Stimulated activated CD4-positive, alpha-beta T cell treated with anti-CD3 and anti-CD28 coated beads, Interleukin-4, amount 100 ng/mL, for 48 hours (primary cell): ENCODE data around the gene SF3B5.
"Not testable (repeated sequence)": the region's sequence is repeated elsewhere in the genome, so short reads cannot be mapped to it uniquely, and the experiment has no call there.

ENCODE experiments used
- DNase-seq, 2 donors: peaks; one replicate each; pipeline ENCODE4 v3.0.0-alpha.2; 2020; ENCODE audit warnings: low read depth in 2 of 2

Gene SF3B5

DNA sequence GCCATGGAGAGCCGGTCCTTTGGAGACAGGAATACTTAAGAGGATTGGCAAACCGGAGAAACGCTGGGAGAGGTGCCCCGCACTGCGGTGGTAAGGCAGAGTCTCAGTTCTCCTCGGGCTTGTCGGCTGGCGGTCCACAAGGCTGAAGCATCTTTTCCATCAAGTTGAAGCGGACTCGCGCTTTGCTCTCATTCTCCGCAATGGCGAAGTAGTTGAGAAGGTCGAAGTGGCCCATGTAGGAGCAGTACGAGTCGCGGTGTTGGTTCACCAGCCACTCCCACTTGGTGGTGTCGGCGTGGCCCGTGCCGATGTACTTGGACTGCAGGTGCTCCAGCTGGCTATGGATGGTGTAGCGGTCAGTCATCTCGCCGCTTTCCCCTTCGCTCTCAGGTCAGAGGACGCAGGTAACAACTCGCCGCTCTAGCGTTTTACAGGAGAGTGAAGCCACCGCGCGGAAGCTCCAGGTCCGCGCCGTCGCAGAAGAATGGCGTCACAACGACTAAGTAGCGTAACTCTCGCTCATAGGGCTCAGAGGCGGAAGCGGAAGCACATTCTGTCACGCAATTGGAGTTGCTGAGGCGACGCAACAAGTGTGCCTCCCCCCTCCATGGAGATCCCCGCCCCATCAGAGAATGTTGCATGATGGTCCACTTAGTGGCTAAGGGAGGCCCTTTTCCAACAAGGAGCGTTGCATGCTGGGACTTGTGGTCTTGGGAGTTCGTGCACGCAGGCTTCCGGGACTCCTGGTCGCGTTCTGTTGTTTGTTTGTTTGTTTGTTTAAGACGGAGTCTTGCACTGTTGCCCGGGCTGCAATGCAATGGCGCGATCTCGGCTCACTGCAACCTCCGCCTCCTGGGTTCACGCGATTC lies at the start of gene SF3B5:
SF3B5 (minus strand) TSS at position 440 of the 869 bp plus-strand sequence; CDS start at position 364, 76 bp downstream.
- DNase-seq, result peak; percentile 96

GRCh38 chr6:144144996-144145395 lies 49.6 kb upstream of the SF3B5 start:
- no peak for DNase-seq

- DNase-seq, result no peak
Observed at GRCh38 chr6:144143878-144144277, 48.5 kb upstream of the SF3B5 start.

- no peak for DNase-seq
Observed at GRCh38 chr6:144143106-144143505, 47.7 kb upstream of the SF3B5 start.

DNA sequence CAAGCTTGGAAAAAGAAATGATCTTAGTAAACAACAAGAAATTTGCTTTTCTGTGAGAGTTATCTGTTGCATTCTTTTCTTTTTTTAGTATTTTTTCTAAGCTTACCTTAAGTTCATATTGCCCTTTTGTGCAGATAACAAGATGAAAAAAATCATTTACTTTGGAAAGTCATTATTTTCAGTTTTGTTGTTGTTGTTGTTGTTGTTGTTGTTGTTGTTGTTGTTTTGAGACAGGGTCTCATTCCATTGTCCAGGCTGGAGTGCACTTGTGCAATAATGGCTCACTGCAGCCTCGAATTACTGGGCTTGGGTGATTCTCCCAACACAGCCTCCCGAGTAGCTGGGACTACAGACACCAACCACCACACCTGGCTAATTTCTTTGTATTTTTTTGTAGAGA lies 46.1 kb upstream of the SF3B5 start:
- no peak for DNase-seq

DNA sequence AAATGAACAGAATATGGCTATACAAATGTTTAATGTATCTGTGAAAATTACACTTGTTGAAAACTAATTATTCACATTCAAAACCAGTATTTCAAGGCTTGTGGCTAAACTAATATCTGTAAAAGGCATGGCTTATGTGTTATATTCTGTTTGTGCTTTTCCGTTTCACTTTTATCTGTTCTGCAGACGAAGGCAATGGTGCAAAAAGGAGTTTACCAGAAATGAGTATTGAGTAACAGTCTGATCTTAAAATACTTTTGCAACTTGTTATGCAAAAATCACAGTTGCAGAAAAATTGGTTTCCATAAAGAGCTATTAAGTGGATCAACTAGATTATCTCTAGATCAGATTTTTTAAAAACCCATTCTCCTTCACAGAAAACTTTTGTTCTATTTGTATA lies 45.5 kb upstream of the SF3B5 start:
- DNase-seq, result no peak

DNA sequence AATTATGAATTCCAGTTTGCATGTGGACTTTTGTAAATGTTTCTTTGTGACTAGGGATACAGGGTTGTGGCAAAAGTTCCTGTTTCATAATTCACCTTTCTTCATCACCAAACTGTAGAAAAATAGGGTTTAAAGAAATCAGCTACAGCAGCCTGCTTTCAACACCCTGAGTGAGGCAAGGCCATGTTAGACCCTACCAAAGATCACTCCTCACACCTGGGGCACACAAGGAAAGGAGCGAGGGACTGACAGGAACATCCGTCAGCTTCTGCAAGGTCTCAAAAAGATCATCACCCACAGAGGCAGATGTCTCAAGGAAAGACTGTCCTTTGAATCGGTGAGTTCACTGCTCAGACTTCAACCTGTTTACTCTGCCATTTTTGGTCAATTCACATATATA lies 44.4 kb upstream of the SF3B5 start:
- no peak for DNase-seq

DNA sequence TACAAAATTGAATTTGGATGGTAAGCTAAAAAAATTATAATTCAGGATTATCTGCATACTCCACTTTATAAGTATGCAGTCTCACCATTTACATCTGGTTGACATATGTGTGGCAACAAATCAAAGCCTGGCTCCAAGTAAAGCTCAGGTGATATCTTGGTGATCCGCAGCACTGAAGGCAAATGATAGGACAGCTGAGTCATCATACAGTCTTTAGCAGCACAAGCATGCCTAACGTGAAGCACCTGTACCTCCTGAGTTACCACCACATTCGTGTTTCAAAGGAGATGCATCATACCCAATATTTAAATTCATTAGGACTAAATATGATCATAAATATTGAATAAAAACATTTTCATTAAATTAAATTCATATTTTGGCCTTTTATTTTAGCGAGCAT lies 43.2 kb upstream of the SF3B5 start:
- DNase-seq, result no peak

GRCh38 chr6:144134737-144135136 lies 39.4 kb upstream of the SF3B5 start:
- no peak for DNase-seq

DNA sequence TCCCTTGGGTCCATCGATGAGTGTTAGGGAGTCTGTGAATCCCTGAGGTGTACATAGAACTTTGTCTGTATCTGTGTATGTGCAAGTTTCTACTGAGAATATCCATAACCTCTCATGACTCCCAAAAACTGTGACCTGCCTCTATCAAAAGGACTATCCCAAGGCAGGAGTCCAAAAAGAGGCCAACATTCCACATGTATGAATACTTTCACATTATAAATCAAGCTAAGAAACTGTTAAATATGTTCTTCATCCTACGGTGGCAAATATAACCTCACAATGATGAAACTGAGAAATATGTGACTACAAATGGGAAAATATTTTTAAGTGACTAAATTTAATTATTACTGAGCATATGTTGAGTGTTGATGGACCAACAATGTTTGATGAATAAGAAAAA lies 38.8 kb upstream of the SF3B5 start:
- DNase-seq, result no peak

- no peak for DNase-seq
Observed at GRCh38 chr6:144133225-144133821, 38.0 kb upstream of the SF3B5 start.

GRCh38 chr6:144132167-144132690 lies 36.9 kb upstream of the SF3B5 start:
- DNase-seq, result not testable (repeated sequence)

- no peak for DNase-seq
Observed at GRCh38 chr6:144131248-144131709, 35.9 kb upstream of the SF3B5 start.

GRCh38 chr6:144129469-144129868 lies 34.1 kb upstream of the SF3B5 start:
- DNase-seq, result no peak

- DNase-seq, result no peak
Observed at GRCh38 chr6:144127097-144127496, 31.7 kb upstream of the SF3B5 start.

- DNase-seq, result no peak
Observed at GRCh38 chr6:144123836-144124235, 28.5 kb upstream of the SF3B5 start.

- no peak for DNase-seq
Observed at GRCh38 chr6:144123421-144123820, 28.0 kb upstream of the SF3B5 start.

GRCh38 chr6:144122861-144123260 lies 27.5 kb upstream of the SF3B5 start:
- no peak for DNase-seq

DNA sequence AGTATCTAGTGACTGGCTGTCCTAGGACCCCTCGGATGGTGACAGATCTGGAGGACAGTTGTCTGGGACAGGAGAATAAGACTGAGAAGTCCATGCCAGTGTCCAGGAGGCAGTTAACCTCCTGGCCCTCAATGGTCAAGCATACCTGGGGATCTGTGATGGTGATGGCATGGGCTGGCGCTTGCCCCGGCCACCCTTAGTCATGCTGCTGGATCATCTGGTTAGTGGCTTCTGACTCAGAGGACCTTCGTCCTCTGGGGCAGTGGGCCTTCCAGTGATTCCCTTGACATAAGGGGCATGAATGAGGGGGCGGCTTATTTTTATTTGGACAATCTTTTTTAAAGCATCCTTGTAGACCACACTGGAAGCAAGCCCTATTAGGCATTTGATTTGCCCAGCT lies 24.0 kb upstream of the SF3B5 start:
- no peak for DNase-seq

DNA sequence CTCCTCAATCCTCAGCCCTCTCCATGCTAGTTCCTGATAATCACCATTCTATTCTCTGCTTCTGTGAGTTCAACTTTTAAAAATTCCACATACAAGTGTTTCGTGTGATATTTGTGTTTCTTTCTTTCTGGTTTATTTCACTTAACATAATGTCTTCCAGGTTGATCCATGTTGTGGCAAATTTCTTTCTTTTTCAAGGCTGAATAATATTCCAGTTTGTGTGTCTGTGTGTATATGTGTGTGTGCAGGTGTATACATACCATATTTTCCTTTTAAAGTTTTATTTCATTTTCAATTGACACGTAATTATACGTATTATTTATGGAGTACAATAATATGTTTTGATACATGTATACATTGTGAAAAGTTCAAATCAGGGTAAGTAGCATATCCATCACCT lies 19.8 kb upstream of the SF3B5 start:
- no peak for DNase-seq

DNA sequence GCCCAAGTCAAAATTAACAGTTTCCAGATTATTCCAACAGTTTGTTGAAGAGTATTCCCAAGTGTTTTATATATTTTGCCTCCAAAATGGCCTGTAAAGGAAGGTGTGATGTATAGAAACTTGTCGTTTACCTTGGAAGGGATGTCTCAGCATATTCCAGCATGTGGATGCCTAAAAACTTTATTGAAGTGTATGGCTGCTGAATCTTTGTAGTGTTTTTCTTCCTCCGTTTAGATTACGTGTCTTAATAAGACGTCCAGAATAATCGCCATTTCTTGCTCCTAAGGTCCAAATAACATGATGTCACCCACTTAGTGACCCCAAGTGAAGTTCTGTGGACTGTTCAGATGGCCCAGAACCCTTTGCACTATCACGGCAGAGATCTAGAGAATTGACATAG lies 18.0 kb upstream of the SF3B5 start:
- no peak for DNase-seq

- DNase-seq, result no peak
Observed at GRCh38 chr6:144110210-144110609, 14.8 kb upstream of the SF3B5 start.

GRCh38 chr6:144106206-144106605 lies 10.8 kb upstream of the SF3B5 start:
- no peak for DNase-seq
